ENCODE measurements around the gene MAP3K20.

DNA sequence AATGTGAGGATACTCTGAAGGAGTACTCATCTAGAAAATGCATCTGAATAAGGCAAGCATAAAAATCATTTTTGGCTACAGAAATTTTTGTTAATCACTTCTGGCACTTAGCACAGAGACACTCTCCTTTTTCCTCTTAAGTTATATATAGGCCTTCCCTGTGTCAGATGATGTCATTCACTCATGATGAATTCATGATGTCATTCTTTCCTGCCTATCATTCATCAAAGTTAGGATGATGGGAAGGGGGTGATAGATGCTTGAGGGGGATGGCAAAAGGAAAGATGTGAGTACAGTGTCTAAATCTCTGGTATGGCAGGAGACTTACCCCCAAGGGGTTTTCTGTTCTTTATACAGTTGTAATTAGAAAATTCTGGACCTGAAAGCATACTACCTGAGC, 42.0 kb downstream of the MAP3K20 start:
- TF ChIP-seq, protein P1, sequence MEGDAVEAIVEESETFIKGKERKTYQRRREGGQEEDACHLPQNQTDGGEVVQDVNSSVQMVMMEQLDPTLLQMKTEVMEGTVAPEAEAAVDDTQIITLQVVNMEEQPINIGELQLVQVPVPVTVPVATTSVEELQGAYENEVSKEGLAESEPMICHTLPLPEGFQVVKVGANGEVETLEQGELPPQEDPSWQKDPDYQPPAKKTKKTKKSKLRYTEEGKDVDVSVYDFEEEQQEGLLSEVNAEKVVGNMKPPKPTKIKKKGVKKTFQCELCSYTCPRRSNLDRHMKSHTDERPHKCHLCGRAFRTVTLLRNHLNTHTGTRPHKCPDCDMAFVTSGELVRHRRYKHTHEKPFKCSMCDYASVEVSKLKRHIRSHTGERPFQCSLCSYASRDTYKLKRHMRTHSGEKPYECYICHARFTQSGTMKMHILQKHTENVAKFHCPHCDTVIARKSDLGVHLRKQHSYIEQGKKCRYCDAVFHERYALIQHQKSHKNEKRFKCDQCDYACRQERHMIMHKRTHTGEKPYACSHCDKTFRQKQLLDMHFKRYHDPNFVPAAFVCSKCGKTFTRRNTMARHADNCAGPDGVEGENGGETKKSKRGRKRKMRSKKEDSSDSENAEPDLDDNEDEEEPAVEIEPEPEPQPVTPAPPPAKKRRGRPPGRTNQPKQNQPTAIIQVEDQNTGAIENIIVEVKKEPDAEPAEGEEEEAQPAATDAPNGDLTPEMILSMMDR (IDR thresholded peaks at IDR 0.05; ENCODE audit: extremely low read depth in 1 of 2, insufficient read depth in 1 of 2, low read depth in 1 of 2, low read length in 2 of 2): no peak
- TF ChIP-seq EZH2 (IDR thresholded peaks at IDR 0.05; ENCODE audit: borderline replicate concordance, low read depth, low read length, severe bottlenecking): no peak
- TF ChIP-seq POLR2A (IDR thresholded peaks at IDR 0.05; ENCODE audit: low read depth, low read length): no peak
- TF ChIP-seq POLR2AphosphoS5 (IDR thresholded peaks at IDR 0.05; ENCODE audit: insufficient read depth, low read depth, low read length): no peak
